Uterus (tissue), 4 donors: ENCODE measurements around the gene CST8. TPM values are rescaled to one million over a fixed set of nuclear protein-coding genes. Genes with fewer than 3 reads are reported as not detected.

ENCODE experiments used
- DNase-seq, 2 donors: peaks; one replicate each; pipeline ENCODE4 v3.0.0-alpha.2; 2019 to 2020
- H3K27ac ChIP-seq, 2 donors: fragments of 200-600 bp; sonication (generic); 1 replicate in 1 of 2; 2 replicates in 1 of 2; pipeline ENCODE4 v1.5.1; 2016 to 2018
- H3K27me3 ChIP-seq, 2 donors: fragments of 200-600 bp; sonication (generic); one replicate each; pipeline ENCODE4 v1.5.1; 2018 to 2019; ENCODE audit warnings: control low read depth in 1 of 2
- H3K36me3 ChIP-seq, 2 donors: fragments of 200-600 bp; sonication (generic); one replicate each; pipeline ENCODE4 v1.5.1; 2019; ENCODE audit warnings: control low read depth in 1 of 2
- H3K4me1 ChIP-seq, 2 donors: fragments of 200-600 bp; sonication (generic); one replicate each; pipeline ENCODE4 v1.5.1; 2018 to 2019; ENCODE audit warnings: control low read depth in 1 of 2
- H3K4me3 ChIP-seq, 2 donors: fragments of 200-600 bp; sonication (generic); 1 replicate in 1 of 2; 2 replicates in 1 of 2; pipeline ENCODE4 v1.5.1; 2018 to 2019; ENCODE audit warnings: mild to moderate bottlenecking in 1 of 2
- H3K9me3 ChIP-seq, 2 donors: fragments of 200-600 bp; sonication (generic); one replicate each; pipeline ENCODE4 v1.5.1; 2019; ENCODE audit warnings: control low read depth in 1 of 2
- POLR2A ChIP-seq, 2 donors: fragments of 450-650 bp; IDR thresholded peaks; one replicate each; pipeline ENCODE4 v1.6.1; 2016; ENCODE audit warnings: antibody characterized with exemption in 2 of 2, mild to moderate bottlenecking in 1 of 2, moderate library complexity in 1 of 2
- intact Hi-C: fragments of 100-400 bp; cut with DNase I; formaldehyde crosslinking; loops from one replicate; pipeline ENCODE4 v1.15.1; 2023; ENCODE audit warnings: low total_unique reads
- small RNA-seq: library from RNA; depleted of rRNA; stranded (forward); fragments of <200 nt; gene quantifications from one replicate; pipeline ENCODE3, GENCODE V24; 2016
- total RNA-seq, 4 donors: library from RNA; depleted of rRNA in 3 of 4; stranded (reverse); fragments of >200 nt in 3 of 4; gene quantifications; one replicate each; pipeline versions ENCODE4 v1.1.0 to v1.2.4, GENCODE V29; 2014 to 2023
- TF ChIP-seq, protein P1 (sequence below), 4 experiments: fragments of 200-600 bp in 2 of 4; fragments of 450-650 bp in 2 of 4; sonication (generic) in 2 of 4; IDR thresholded peaks; one replicate each; pipeline ENCODE4 v1.5.1; 2016 to 2019; ENCODE audit warnings: antibody characterized with exemption in 4 of 4, mild to moderate bottlenecking in 2 of 4, moderate library complexity in 1 of 4
- donor health status: DM: yes; HTN: yes; CAD: no.

CST8 gene
- total RNA-seq, 4 donors from 2014 or later, result not detected

DNA sequence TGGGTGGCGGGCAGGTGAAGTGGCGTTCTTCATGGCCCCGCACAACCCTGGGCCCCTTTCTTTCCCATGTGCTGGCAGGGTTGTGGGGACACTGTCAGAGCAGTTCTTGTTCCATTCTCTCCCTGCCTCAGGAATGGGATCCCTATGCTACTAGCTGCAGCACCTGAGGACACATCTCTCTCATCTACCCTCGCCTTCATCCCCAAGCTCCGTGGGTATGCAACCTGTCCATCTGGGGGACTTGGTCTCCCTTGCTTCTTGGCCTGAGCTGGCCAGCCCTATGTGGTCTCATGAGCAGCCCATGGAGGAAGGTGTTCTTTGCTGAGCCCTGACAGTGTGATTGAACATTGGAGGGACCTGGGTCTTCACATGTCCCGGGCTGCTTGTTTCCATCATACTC, 53.2 kb downstream of the CST8 start:
- Histone ChIP-seq H3K36me3 (no peaks in the 10 kb centered on the region), H3K9me3 (no peaks in the 10 kb centered on the region), H3K27me3 (no peaks in the 10 kb centered on the region), H3K4me1 (no peaks in the 10 kb centered on the region), H3K4me3 (no peak overlapping the region), H3K27ac (no peak overlapping the region)
- no peak for DNase-seq
- no peak for TF ChIP-seq POLR2A (IDR thresholded peaks at IDR 0.05)
- TF ChIP-seq, protein P1, sequence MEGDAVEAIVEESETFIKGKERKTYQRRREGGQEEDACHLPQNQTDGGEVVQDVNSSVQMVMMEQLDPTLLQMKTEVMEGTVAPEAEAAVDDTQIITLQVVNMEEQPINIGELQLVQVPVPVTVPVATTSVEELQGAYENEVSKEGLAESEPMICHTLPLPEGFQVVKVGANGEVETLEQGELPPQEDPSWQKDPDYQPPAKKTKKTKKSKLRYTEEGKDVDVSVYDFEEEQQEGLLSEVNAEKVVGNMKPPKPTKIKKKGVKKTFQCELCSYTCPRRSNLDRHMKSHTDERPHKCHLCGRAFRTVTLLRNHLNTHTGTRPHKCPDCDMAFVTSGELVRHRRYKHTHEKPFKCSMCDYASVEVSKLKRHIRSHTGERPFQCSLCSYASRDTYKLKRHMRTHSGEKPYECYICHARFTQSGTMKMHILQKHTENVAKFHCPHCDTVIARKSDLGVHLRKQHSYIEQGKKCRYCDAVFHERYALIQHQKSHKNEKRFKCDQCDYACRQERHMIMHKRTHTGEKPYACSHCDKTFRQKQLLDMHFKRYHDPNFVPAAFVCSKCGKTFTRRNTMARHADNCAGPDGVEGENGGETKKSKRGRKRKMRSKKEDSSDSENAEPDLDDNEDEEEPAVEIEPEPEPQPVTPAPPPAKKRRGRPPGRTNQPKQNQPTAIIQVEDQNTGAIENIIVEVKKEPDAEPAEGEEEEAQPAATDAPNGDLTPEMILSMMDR (IDR thresholded peaks at IDR 0.05), result no peak
- intact Hi-C loops, result no loop called here

Small RNAs within 50 kb of the gene (small RNA-seq; reads per million reads assigned to genes)
- gene RF00019, result not detected

Other genes starting within 250 kb of the CST8 start
- gene NXT1, start 140.3 kb upstream of the CST8 start, total RNA-seq, result 10 to 100 TPM; 28.9 to 37.0 (median 32.3) TPM
- gene GZF1, start 128.9 kb upstream of the CST8 start, total RNA-seq, result 10 to 100 TPM in 3 of 4 donors, 1 to 10 TPM in 1; 5.9 to 24.5 (median 17.6) TPM
- 10 to 100 TPM in 3 of 4 donors, 1 to 10 TPM in 1; 9.0 to 23.6 (median 16.9) TPM for gene NAPB, start 69.6 kb upstream of the CST8 start, total RNA-seq
- gene CSTL1, start 51.4 kb upstream of the CST8 start, total RNA-seq, result not detected
- gene CST11, start 38.2 kb upstream of the CST8 start, total RNA-seq, result not detected
- not detected for gene CST9L, start 77.4 kb downstream of the CST8 start, total RNA-seq
- not detected for gene CST9, start 114.8 kb downstream of the CST8 start, total RNA-seq
- 1,000 to 10,000 TPM in 1 of 4 donors, 100 to 1,000 TPM in 3; 205 to 1,148 (median 624) TPM for gene CST3, start 146.8 kb downstream of the CST8 start, total RNA-seq
- gene CST4, start 197.9 kb downstream of the CST8 start, total RNA-seq, result not detected